K562 (cell line): ENCODE data around the gene CDH12. TPM values are rescaled to one million over a fixed set of nuclear protein-coding genes. Genes with fewer than 3 reads are reported as not detected.

Source experiments
- ATAC-seq: fragments of 200-7000 bp; cut with Tn5 transposase; 3 replicates; pipeline ENCODE4 v1.9.1; 2020; ENCODE audit warnings: moderate library complexity
- BruUV-seq: library from RNA; stranded (reverse); fragments of 400-500 nt; replicated peaks from 2 replicates; lab custom pipeline; 2021; lab: Mats Ljungman, UMichigan
- CTCF ChIA-PET: fragments of 300-600 bp; formaldehyde crosslinking; extraction: SDS; loops from one replicate; lab custom pipeline; 2021; ENCODE audit warnings: low intra/inter-chr PET ratio; lab: Yijun Ruan, JAX
- POLR2A ChIA-PET: fragments of 300-600, 350-650 bp; sonication (Branson Sonifier 250); formaldehyde crosslinking; extraction: SDS; loops from one replicate; lab custom pipeline; 2021; ENCODE audit warnings: antibody characterized with exemption, inconsistent platforms; lab: Yijun Ruan, JAX
- DNase-seq, 4 experiments: peaks; one replicate each; pipeline versions ENCODE4 v3.0.0 to v3.0.0-alpha.2; 2011 to 2018; ENCODE audit warnings: low spot score in 3 of 4, mixed read lengths in 3 of 4; ENCODE audit errors: extremely low read depth in 1 of 4
- FAIRE-seq: peaks from 2 replicates; lab custom pipeline; 2011; peaks lifted over from hg19 to GRCh38; lab: Jason Lieb, UNC
- H2AFZ ChIP-seq: 2 replicates; pipeline ENCODE4 v1.6.0; 2011; ENCODE audit warnings: low read depth, low read length, control low read depth, inconsistent platforms
- H3K27ac ChIP-seq: fragments of 200-600 bp; 3 replicates; pipeline ENCODE4 v1.8.0; 2011; ENCODE audit warnings: low read depth, mild to moderate bottlenecking, control low read depth, inconsistent platforms, low read length, moderate library complexity, mixed read lengths; ENCODE audit errors: extremely low read depth
- H3K27me3 ChIP-seq, 2 experiments: fragments of 300-600 bp in 1 of 2; 2 replicates in 1 of 2; 3 replicates in 1 of 2; pipeline versions ENCODE4 v1.6.0 to v1.8.0; 2011; ENCODE audit warnings: inconsistent platforms in 2 of 2, low read length in 2 of 2, mild to moderate bottlenecking in 1 of 2, mixed read lengths in 1 of 2, moderate library complexity in 1 of 2; ENCODE audit not compliant: control insufficient read depth in 2 of 2, insufficient read depth in 2 of 2
- H3K36me3 ChIP-seq: fragments of 300-600 bp; 3 replicates; pipeline ENCODE4 v1.8.0; 2011; ENCODE audit warnings: mild to moderate bottlenecking, low read length, inconsistent platforms; ENCODE audit not compliant: control insufficient read depth, insufficient read depth
- H3K4me1 ChIP-seq, 2 experiments: fragments of 200-600 bp in 1 of 2; replicated peaks in 1 of 2; 2 replicates in 1 of 2; 3 replicates in 1 of 2; pipeline versions ENCODE4 v1.5.1 to v1.8.0; 2011; ENCODE audit warnings: inconsistent platforms in 2 of 2, low read length in 2 of 2, mild to moderate bottlenecking in 1 of 2, mixed read lengths in 1 of 2, moderate library complexity in 1 of 2; ENCODE audit not compliant: control insufficient read depth in 2 of 2, insufficient read depth in 2 of 2
- H3K4me2 ChIP-seq: 2 replicates; pipeline ENCODE4 v1.6.1; 2011; ENCODE audit warnings: low read length, control low read depth, inconsistent platforms, mixed read lengths; ENCODE audit not compliant: insufficient read depth
- H3K4me3 ChIP-seq: fragments of 200-600 bp; sonication (generic), shearing (Covaris generic); 2 replicates; pipeline ENCODE4 v1.5.1; 2016; ENCODE audit warnings: control low read depth, inconsistent platforms
- H3K79me2 ChIP-seq: fragments of 200-600 bp; 3 replicates; pipeline ENCODE4 v1.8.0; 2011; ENCODE audit warnings: low read length, inconsistent platforms; ENCODE audit not compliant: control insufficient read depth, insufficient read depth
- H3K9ac ChIP-seq, 2 experiments: 2 replicates each; pipeline versions ENCODE4 v1.6.0 to v1.6.1; 2011; ENCODE audit warnings: low read depth in 2 of 2, low read length in 2 of 2, control low read depth in 1 of 2, inconsistent platforms in 1 of 2, mild to moderate bottlenecking in 1 of 2, mixed read lengths in 1 of 2; ENCODE audit not compliant: insufficient read depth in 1 of 2
- H3K9me1 ChIP-seq: one replicate; pipeline ENCODE4 v1.6.0; 2011; ENCODE audit warnings: inconsistent platforms, mild to moderate bottlenecking, low read length, moderate library complexity; ENCODE audit not compliant: control insufficient read depth, insufficient read depth
- H3K9me3 ChIP-seq: replicated peaks from 2 replicates; pipeline ENCODE4 v1.5.1; 2011; ENCODE audit warnings: low read depth, low read length, inconsistent platforms; ENCODE audit not compliant: control insufficient read depth, insufficient read depth
- H4K20me1 ChIP-seq: replicated peaks from 2 replicates; pipeline ENCODE4 v1.6.1; 2011; ENCODE audit warnings: low read length, inconsistent platforms, mixed read lengths; ENCODE audit not compliant: control insufficient read depth, insufficient read depth
- ATF7 ChIP-seq: fragments of 450-650 bp; IDR thresholded peaks from 2 replicates; pipeline ENCODE4 v1.7.1; 2014; ENCODE audit warnings: mild to moderate bottlenecking, moderate library complexity
- HNRNPLL ChIP-seq: fragments of 200-400 bp; formaldehyde crosslinking; IDR thresholded peaks from 2 replicates; pipeline ENCODE4 v1.6.1; 2017; ENCODE audit warnings: low read length, low read depth, mild to moderate bottlenecking; ENCODE audit not compliant: poor library complexity, severe bottlenecking
- OTX1 ChIP-seq: fragments of 450-650 bp; formaldehyde crosslinking; IDR thresholded peaks from 2 replicates; pipeline ENCODE4 v1.4.0; 2022; ENCODE audit warnings: mild to moderate bottlenecking
- POLR2AphosphoS5 ChIP-seq: IDR thresholded peaks from 2 replicates; pipeline ENCODE4 v1.6.1; 2011; ENCODE audit warnings: mild to moderate bottlenecking, low read depth, low read length, moderate library complexity; ENCODE audit not compliant: control insufficient read depth, insufficient read depth
- RCOR1 ChIP-seq, 2 experiments: IDR thresholded peaks; 2 replicates each; pipeline ENCODE4 v1.6.1; 2012; ENCODE audit warnings: low read depth in 2 of 2, low read length in 2 of 2, borderline replicate concordance in 1 of 2, improper control_type of control experiment in 1 of 2
- ZNF76 ChIP-seq: fragments of 250-450 bp; sonication (Bioruptor Pico); IDR thresholded peaks from 2 replicates; pipeline ENCODE4 v1.4.0; 2020; ENCODE audit warnings: mild to moderate bottlenecking, moderate library complexity, borderline replicate concordance
- WGBS: fragments of 100-300 bp; shearing (Covaris generic); methylation state at CpG from one replicate; pipeline ENCODE4 v1.1.6; 2016; ENCODE audit warnings: low coverage, mixed read lengths; ENCODE audit not compliant: insufficient coverage; ENCODE audit errors: missing lambda C conversion rate; 5-methylcytosine and 5-hydroxymethylcytosine counted together
- in situ Hi-C: fragments of 300-500 bp; cut with MboI; formaldehyde crosslinking; loops from 4 replicates; pipeline ENCODE4 v1.15.0; 2018; ENCODE audit warnings: inconsistent platforms, mixed read lengths
- intact Hi-C: fragments of 100-400 bp; cut with micrococcal nuclease; formaldehyde crosslinking; loops from 2 replicates; pipeline ENCODE4 v1.14.2; 2022
- polyA plus RNA-seq, 8 experiments: library from polyadenylated mRNA; depleted of rRNA in 4 of 8; stranded (reverse) in 5 of 8; unstranded in 3 of 8; fragments of >200 nt; fragmentation: Nextera tagmentation in 2 of 8; fragmentation: Illumina TruSeq in 1 of 8; extraction: Ambion mirVana in 2 of 8; extraction: Trizol in 1 of 8; gene quantifications; 2 replicates each; pipeline versions ENCODE4 v1.2.1 to v1.2.3, GENCODE V29; 2011 to 2014; ENCODE audit warnings: inconsistent platforms in 1 of 8, missing spikeins in 1 of 8
- total RNA-seq, 7 experiments: library from RNA; depleted of rRNA in 6 of 7; stranded (reverse); fragments of >200 nt in 6 of 7; fragmentation: Illumina TruSeq in 2 of 7; extraction: Trizol in 2 of 7; gene quantifications; 2 replicates each; pipeline versions ENCODE4 v1.2.1 to v1.2.3, GENCODE V29; 2011 to 2021; ENCODE audit warnings: low replicate concordance in 1 of 7
- TF ChIP-seq, protein P1 (sequence below): sonication (generic); formaldehyde crosslinking; IDR thresholded peaks from 2 replicates; pipeline ENCODE4 v1.9.0; 2022; ENCODE audit warnings: mild to moderate bottlenecking, missing genetic modification reagents

CDH12 gene
- total and polyA plus RNA-seq, 9 of the 15 experiments (the other 6 are each of a cell fraction or from before 2014, with no cell fraction given), result 0.03 to 1.7 (median 0.37) TPM

DNA sequence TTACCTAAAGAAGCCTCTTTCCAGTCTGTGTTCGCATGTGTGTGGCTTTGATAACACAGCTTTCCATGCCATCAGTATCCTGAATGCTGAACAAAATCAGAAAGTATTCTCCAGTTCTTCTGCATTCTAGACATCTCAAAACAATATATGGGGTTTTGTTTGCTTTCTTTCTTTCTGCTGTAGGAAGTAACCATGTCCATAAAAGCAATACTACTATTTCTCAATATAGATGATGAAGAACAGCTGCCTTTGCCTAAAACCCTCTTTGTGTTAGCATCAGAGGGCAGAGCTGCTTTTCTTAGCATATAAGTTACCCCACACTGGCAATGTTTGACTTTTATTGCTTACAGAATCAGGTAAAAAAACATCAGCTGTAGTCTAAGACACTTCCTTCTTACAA is 963.6 kb downstream of the CDH12 start:
- no peak overlapping the region for H3K27ac ChIP-seq
- H3K4me3 ChIP-seq, result no peak overlapping the region
- ATAC-seq, result no peak
- no peaks in the 10 kb centered on the region for H3K79me2 ChIP-seq
- H2AFZ ChIP-seq, result no peak overlapping the region
- DNase-seq, result no peak
- H3K9me3 ChIP-seq, result no peaks in the 10 kb centered on the region
- H3K36me3 ChIP-seq, result no peaks in the 10 kb centered on the region
- no peak for TF ChIP-seq OTX1 (CRISPR knock-in tag)
- no peak for TF ChIP-seq POLR2AphosphoS5
- no peak for TF ChIP-seq RCOR1 (IDR thresholded peaks at IDR 0.05; ENCODE audit: borderline replicate concordance in 1 of 2, low read depth in 2 of 2, low read length in 2 of 2)
- TF ChIP-seq ZNF76 (CRISPR knock-in tag), result no peak
- FAIRE-seq, result no peak
- in situ Hi-C loops (no loop called here), intact Hi-C loops (no loop called here)
- no peaks in the 10 kb centered on the region for H4K20me1 ChIP-seq
- H3K9me1 ChIP-seq, result no peaks in the 10 kb centered on the region
- BruUV-seq, result no TSS peak
- no peaks in the 10 kb centered on the region for H3K4me1 ChIP-seq
- H3K27me3 ChIP-seq, result no peaks in the 10 kb centered on the region
- no peak overlapping the region for H3K4me2 ChIP-seq
- WGBS, result 0% methylated on average over 1 of the region's 1 CpG
- CTCF ChIA-PET, result no interaction called here
- no peak overlapping the region for H3K9ac ChIP-seq
- POLR2A ChIA-PET, result no interaction called here

DNA sequence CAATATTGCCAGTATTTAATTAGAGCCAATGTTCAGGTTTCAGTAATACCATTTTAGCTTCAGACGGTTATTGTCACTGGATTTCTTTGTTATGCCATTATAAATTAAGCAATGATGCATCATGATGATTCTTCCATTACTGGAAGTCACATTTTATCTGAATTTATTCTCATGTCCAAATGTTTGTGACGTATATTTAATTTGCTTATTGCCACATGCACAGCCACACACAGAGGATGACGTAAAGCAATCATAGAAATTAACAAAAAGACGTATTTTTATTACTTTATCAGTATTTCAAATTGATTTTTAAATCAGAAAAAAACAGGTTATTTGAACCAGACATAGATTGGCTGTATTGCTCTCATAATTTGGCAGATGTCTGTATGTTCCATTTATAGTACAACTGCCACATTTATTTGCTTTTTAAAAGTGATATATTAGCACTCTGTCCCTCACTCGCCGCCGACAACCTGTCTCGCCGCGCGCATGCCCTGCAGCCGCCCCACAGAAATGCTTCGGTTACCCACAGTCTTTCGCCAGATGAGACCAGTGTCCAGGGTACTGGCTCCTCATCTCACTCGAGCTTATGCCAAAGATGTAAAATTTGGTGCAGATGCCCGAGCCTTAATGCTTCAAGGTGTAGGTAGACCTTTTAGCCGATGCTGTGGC is 970.9 kb downstream of the CDH12 start:
- Histone ChIP-seq H4K20me1 (no peaks in the 10 kb centered on the region), H3K4me2 (no peak overlapping the region), H2AFZ (no peak overlapping the region), H3K36me3 (no peaks in the 10 kb centered on the region), H3K27ac (no peak overlapping the region), H3K9me1 (no peaks in the 10 kb centered on the region), H3K9ac (no peak overlapping the region), H3K27me3 (no peaks in the 10 kb centered on the region), H3K4me1 (no peaks in the 10 kb centered on the region), H3K9me3 (no peaks in the 10 kb centered on the region), H3K4me3 (no peak overlapping the region), H3K79me2 (no peaks in the 10 kb centered on the region)
- POLR2A ChIA-PET, result no interaction called here
- intact Hi-C loops (no loop called here), in situ Hi-C loops (no loop called here)
- CTCF ChIA-PET, result no interaction called here
- DNase-seq (no peak), FAIRE-seq (no peak), ATAC-seq (no peak)
- BruUV-seq, result no TSS peak
- WGBS, result 6% methylated on average over 15 of the region's 17 CpGs
- TF ChIP-seq ATF7, result no peak
- no peak for TF ChIP-seq HNRNPLL
- TF ChIP-seq, protein P1, sequence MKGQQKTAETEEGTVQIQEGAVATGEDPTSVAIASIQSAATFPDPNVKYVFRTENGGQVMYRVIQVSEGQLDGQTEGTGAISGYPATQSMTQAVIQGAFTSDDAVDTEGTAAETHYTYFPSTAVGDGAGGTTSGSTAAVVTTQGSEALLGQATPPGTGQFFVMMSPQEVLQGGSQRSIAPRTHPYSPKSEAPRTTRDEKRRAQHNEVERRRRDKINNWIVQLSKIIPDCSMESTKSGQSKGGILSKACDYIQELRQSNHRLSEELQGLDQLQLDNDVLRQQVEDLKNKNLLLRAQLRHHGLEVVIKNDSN (CRISPR knock-in tag), result no peak
